Stimulated activated CD4-positive, alpha-beta T cell treated with anti-CD3 and anti-CD28 coated beads, Interleukin-1b, Interleukin-23, amount 100 ng/mL, for 48 hours (primary cell): Measurements from ENCODE around the gene RSPH6A.
"Not testable (repeated sequence)": the region's sequence is repeated elsewhere in the genome, so short reads cannot be mapped to it uniquely, and the experiment has no call there.

Experiments
- DNase-seq: peaks from one replicate; pipeline ENCODE4 v3.0.0-alpha.2; 2020

RSPH6A gene

DNA sequence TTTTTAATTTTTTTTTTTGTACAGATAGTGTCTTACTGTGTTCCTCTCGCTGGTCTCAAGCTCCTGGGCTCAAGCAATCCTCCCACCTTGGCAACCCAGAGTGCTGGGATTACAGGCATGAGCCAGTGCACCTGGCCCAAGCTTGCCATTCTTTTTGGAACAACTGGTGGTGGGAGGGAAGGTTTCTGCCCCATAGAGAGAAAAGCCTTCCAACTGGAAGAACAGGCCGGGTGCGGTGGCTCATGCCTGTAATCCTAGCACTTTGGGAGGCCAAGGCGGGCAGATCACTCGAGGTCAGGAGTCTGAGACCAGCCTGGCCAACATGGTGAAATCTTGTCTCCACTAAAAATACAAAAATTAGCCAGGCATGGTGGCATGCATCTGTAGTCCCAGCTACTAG, 15.6 kb downstream of the RSPH6A start:
- DNase-seq = not testable (repeated sequence)

DNA sequence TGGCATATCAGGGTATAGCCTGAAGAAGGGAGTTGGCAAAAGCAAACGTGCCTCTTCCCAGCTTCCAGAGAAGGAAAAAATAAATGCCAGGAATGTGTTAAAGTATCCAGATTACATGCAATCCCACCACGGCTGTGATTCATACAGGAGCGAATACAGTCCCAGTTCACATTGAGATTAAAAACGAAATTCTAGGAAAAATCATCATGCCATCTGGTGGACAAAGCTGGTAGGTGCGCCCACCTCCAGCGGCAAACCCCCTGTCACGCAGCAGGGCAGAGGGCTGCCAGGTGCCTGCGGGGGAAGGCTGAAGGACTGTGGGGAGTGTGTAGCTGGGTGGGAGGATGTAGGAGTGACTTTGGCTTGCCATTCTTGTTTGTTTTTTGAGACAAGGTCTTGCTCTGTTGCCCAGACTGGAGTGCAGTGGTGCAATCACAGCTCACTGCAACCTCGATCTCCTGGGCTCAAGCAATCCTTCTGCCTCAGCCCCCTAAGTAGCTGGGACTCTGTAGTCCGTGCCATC, 16.1 kb downstream of the RSPH6A start:
- DNase-seq = peak; percentile 43

DNA sequence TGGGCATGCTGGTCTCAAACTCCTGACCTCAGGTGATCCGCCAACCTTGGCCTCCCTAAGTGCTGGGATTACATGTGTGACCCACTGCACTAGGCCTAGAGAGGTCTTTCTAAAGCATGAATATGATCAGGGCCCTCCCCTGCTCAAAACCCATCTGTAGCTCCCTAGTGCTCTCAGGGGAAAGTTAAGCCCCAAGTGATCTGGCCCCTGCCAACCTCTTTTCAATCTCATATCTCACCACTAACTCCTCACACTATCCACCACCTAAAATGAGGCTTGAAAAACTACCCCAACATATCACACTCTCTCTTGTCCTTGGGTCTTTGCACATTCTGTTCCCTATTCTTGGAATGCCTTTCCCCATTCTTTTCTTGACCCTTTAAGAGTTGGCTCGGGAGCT, 20.5 kb downstream of the RSPH6A start:
- no peak for DNase-seq

DNA sequence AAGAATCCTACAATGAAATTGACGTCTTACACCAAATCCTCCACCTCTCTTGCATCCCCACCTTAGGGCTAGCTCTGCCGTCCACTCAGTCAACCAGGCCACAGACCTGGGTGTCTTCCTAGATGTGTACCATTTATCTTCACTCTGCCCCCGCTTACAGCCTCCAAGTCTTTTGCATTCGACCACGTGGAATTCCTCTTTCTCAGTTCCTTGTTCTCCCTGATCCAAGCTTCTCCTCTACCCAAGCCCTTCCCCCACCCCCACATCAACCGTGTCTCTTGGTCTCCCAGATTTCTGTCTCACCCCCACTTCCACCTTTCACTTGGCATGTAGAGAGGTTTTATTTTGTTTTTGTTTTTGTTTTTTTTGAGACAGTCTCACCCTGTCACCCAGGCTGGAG, 21.2 kb downstream of the RSPH6A start:
- DNase-seq = no peak

DNA sequence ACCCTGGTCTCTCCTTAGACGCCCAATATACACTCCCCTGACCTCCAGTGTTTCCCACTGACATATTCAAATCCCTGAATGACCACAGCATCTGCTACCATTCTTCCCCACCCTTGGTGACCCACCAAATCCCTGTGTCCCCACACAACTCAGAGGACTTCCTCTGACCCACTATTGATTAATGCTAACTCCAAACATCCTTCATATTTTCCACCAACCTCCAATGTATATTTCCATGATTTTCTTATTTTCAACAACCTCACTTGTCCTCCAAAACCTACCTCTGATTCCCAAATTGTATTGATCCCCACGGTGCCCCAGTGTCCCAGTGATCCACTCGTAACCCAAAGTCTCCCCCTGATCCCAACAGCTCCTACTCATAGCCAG, 21.9 kb downstream of the RSPH6A start:
- DNase-seq = no peak

DNA sequence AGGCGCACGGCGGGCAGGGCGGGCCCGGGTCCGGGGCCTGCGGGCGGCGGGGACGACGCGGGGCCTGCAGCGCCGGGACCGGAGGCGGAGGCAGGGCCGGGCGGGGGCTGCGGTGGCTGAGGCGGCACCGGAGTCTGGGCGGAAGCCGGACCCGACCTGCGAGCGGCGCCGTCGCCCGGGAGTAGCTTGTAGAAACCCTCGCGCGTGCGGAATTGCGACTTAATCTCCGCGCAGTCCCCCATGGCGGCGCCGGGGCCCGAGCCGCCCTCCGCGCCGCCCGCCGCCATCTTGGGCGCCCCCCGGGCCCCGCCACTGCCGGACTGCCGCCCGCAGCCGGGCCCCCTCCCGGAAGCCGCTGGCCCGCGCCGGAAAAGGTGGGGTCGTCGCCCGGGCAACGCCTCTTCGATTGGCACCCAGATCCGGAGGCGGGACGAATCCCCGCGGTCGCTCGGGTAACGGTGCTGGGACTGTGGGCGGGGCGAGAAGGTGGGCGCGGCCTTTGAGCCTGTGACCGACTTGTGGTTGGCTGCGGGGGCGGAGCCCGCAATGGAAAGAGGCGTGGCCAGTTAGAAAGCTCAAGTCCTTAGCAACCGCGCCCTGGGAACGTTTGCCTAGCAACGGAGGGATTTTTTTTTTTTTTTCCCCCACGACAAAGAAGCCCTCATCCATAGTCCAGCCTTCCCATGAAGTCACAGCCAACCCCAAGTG, 22.5 kb downstream of the RSPH6A start, which contains the start of gene DMWD:
Gene DMWD, minus strand, starts transcription at position 376 of the 708 bp plus-strand sequence. Its CDS starts 89 bp downstream, at position 287.
- peak; percentile 100 for DNase-seq

DNA sequence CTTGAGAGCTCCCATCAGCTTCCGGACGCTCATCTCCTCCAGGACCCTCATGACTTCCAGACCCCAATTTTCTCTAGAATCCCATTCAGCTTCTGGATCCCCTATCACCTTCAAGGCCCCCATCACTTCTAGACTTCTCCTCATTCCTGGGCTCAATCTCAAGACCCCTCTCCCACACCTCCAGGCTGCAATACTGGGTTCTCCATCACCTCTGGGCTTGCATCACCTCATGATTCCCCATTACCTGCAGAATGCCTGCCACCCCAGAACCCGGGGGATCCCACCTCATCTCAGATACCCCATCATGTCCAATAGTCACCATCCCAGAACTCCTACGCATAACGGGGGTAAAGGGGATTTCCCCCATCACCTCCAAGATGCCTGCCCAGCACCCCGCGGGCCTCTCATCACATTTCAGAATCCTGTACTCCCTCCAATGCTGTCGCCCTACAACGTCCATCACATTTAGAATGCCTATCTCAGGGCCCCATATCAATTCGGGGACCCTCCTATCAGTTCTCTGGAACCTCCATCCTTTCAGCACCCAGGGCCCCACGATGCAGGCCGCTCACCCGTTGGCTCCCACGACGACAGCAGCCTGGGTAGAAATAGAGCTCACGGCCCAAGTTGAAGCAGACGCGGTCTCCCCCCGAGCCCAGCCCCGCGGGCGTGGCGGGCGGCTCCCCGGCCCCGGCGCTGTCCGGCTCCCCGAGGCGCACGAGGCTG, 23.2 kb downstream of the RSPH6A start:
- no peak for DNase-seq

DNA sequence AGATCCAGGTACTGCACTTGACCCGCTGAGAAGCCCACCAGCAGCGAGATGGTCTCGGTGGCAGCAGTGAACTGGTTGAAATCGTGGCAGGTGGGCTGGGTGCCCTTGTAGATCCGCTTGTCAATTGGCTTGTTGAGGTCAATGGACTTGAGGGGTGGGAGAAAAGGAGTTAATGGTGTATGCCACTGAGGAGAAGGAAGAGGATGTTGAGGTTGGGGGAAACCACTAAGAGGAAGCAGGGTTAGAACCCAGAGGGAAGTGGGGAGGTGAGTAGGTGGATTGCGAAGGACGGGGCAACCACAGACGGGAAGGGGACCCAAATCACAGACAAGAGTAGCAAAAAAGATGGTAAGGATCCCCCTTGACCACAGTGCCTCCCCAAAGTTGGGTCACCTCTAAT, 24.2 kb downstream of the RSPH6A start:
- no peak for DNase-seq

DNA sequence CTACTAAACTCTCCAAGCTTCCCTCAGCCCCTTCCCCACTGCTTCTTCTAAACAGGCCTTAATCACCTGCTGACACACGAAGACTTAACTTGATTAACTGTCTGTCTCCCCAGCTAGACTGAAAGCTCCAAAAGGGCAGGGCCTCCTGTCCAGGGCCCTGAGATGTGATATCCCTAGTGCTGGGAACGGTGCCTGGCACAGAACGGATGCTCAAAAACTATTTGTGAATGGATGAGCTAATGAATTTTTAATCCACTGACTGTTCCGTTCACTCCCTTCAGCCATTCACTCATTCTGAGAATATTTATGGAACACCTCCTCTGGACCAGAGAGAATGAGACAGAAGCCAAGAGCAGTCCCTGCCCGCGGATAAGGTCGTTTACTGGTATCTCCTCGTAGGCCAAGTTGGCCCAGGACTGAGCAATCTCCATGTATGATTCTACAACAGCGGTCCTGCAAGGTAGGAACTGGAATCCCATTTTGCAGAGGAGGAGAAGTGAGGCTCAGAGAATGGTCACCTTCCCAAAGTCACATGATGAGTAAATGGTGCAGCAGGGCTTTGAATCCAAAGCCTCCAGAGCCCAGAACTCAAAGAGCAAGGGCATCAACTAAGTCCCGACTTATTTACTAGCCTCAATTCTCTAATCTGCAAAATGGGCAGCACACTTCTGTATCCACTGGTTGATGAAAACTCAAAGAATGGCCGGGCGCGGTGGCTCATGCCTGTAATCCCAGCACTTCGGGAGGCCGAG, 25.9 kb downstream of the RSPH6A start:
- no peak for DNase-seq

DNA sequence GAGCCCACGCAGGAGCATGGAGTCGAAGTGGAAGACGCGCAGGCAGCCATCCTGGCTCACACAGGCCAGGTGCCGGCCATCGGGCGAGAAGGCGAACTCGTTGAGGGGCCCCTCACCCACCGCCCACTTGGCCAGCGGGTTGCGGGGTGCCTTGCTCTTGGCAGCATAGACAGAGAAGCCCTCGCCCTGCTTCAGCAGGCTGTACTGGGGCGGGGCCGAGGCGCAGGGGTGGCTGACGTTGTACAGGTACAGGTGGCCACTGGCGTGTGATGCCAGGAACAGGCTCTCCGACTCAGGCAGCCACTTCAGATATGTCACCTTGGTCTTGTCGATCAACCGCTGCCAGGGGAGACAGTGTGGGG, 28.6 kb downstream of the RSPH6A start:
- DNase-seq = no peak

DNA sequence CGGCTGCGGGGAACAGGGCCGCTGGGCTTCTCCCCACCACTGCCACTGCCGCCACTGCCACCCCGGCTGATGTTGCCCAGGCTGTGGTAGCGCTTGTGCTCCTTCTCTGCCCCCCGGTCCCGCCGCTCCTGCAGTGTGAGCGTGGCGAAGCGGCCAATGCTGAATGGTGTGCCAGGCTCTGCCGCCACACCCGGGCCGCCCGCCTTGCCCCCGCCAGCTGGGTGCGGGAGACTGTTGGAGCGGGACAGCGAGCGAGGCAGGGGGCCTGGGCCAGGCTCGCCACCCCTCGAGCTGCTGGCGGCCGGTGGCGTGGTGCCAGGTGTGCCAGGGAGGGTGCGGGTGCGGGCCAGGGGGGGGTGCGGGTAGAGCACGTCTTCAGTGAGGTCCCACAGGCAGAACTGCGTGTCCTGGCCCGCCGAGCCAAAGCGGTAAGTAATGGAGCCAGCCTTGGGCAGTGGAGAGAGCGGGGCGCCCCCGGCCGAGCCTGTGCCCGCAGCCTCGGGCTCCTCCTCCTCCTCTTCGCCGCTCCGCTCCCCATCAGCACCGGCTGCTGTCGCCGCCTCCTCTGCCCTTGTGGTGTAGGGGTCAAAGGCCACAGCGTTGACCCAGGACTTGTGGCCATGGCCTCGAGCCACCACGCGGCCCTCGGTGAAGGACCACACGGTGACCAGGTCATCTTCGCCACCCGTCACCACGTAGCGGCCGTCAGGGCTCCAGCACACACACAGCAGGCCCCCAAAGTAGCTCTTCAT, 29.2 kb downstream of the RSPH6A start:
- no peak for DNase-seq

DNA sequence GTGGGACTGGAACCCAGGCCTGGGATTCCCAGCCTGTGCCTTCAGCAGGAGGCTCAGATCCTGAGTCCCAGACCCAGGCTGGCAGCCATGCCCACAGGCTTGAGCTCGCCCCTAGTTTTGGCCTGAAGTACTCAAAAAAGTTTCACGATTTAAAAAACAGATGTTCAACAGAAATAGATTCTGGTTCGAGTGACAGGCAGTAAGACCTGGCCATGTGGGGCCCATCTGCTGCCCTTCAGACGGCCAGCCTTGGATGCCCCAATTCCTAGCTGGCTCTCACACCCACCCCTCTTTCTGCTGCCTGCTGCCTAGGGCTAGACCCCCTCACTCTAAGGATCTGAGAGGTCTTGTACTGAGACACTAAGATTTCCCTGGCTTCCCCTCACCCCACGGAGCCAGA, 30.0 kb downstream of the RSPH6A start:
- no peak for DNase-seq

DNA sequence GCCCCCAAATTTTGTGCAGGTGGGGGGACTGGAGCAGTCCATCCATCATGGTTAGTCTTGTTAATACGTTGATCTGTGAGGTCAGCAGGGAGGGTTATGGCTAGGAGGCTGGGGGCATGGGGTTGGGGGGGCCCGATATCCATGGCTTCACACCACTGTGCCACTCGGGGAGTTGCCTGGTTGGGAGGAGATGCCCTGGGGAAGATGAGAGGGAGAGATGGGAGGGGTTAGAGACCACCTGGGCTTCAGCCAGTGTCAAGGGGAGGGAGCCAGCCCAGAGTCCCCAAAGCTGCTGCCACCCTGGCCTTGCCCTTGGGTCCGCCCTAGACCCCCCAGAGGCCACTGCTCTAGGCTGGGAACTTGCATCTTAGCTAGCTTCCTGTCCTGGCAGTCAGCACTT, 31.0 kb downstream of the RSPH6A start:
- no peak for DNase-seq

DNA sequence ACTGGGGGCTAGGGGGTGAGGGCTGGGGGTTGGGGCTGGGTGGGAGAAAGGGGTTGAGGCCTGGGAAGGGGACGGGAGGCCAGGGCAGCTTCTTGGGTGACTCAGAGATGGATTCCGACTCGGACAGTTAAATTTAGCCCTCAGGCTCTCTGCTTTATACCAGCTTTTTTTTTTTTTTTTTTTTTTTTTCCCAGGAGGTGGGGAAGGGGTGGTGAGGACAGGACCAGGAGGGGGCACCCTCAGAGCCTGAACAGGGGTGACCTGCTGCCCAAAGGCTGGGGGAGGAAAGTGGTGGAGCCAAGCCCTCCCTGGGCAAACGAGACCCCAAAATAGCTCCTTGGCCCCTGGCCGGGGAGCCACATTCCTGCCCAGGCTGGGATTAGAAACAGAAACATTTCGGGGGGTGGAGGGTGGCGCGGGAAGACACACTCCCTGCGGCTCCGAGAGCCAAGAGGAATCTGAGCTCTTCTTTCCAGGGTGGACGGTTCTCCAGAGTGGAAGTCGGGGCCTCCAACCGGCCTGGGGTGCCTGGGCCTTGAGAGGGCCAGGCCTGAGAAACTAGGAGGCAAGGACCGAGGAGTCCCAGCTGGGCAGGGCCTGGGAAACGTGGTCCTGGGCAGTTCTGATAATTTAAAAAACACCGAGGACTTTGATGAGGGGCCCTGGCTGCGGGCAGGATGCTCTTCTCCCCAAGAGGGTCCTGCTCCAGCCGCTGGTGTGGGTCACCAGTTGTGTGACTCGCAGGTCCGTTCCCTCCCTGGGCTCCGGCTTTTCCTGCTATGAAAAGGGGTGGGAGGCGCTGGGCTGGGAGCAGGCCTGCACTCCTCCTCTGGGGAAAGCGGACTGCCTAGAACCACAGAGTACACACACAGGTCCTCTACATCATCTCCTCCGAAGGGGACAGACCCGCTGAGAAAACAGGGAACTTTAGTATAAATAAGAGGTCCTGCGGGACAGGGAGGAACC, 32.0 kb downstream of the RSPH6A start:
- no peak for DNase-seq

DNA sequence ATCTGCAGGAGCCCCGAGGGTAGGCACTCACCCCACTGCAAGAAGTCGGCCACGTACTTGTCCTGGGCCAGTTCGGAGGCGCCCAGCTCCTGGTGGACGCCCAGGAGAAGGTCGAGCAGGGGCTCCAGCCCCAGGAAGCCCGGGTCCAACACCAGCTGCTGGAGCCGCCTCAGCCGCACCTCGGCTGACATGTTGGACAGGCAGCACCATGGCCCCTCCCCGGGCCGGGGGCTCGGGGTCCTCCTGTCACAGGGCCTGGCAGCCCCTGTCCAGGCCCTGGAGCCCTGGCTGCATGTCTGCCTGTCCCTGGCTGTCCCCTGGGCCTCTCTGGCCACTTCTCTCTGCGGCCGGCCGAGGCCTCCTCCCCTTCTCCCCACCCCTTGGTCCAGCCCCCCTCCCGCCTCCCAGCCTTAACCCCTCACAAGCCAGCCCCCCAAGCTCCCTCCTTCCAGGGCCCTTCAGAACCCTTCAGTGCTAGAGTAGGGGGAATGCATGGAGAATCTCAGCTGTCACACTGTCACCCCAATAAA, 32.9 kb downstream of the RSPH6A start, which contains the start of gene DMPK:
Gene DMPK, minus strand, starts transcription at position 329 of the 530 bp plus-strand sequence. Its CDS starts 138 bp downstream, at position 191.
- no peak for DNase-seq

DNA sequence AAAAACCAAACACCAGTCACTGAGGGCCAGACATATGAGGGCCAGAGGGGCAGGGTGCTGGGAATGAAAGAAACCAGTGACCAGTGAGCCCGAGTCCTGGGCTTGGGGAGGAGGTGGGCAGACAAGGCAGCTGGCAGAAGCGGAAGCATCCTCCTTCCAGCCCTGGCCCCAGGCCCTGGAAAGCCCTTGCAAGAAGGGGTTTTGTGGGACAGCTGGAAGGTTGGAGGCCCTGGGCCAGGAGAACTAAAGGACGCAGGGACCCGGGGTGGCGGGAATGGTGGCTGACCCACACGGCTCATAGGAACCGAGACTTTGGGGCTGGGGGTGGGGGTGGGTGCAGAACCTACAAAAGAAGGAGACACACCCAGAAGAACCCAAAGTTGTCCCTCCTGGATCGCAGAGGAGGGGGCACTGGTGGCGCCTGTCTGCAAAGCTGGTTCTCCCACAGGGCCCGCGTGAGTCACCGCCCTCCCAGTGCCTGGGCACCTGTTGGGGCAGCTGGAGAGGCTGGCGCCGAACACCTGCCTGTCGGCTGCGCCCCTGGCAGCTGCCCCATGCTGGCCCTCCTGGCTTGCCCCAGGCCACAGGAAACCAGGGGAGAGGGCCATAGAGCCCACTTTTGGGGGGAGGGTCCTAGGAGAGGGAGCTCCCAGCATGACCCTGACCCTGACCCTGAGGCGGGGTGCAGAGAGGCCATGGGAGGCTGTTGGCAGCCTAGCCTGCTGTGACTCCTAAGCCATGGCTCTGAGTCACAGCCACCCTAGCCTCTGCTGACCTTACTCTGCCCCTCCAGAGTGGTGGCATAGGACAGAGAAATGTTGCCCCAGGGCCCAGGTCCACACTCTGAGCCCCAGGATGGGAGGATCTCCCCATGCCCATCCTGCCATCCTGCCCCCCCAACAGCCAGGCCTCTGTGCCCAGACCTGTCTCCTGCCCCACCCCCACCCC, 33.6 kb downstream of the RSPH6A start:
- DNase-seq = no peak

DNA sequence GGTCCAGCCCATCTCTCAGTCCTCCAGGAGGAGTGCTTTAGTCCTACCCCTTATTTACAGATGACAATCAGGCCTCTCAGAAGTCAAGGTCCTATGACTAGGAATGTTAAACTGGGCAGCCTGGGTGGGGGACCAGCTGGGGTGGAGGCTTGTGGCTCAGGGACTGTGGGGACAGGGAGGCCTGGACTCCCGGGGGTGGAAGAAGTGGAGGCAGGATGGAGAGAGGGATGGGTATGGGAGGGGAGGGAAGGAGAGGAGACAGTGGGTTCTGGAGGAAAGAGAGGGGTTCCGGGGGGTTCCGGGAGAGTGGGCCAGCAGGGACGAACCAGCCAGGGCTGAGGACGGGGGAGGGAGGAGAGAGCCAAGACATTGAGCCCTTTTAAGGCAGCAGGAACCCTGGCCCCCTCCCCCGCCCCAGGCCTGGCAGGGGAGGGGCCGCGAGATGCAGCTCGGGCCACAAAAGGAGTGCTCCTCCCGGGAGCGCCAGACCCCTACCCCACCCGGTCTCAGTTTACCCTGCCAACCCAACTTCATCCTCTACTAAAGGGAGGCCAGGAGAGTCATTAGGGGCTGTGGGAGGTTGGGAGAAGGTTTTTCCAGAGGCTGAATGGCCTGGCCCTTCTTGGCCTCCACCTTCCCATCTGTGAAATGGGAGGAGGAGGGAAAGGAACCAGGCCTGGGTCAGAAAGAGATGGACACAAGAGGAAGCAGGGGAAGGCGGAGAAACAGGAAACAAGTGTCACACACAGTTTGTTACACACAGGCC, 34.5 kb downstream of the RSPH6A start:
- DNase-seq = no peak

DNA sequence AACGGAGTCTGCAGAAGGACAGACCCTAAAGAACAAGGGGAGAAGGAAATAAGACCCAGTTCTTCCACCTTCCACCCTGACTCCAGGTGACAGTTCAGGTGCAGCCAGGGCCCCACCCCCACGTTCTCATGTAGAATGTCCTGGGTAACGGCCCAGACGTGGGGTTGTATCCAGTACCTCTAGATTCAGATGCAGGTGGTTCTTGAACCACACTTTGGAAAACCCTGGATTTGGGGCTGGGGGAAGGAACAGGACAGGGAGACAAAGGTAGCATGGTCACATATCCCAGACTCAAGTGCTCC, 35.0 kb downstream of the RSPH6A start:
- DNase-seq = no peak
